K562 (cell line): ENCODE data around the gene MICU2. TPM values are rescaled to one million over a fixed set of nuclear protein-coding genes. Genes with fewer than 3 reads are reported as not detected.
A peak's percentile ranks its signal among the peaks of the same experiment; 100 is the strongest.

Experiments
- ATF7 ChIP-seq: fragments of 450-650 bp; IDR thresholded peaks from 2 replicates; pipeline ENCODE4 v1.7.1; 2014; ENCODE audit warnings: mild to moderate bottlenecking, moderate library complexity
- BRF1 ChIP-seq: IDR thresholded peaks from 3 replicates; pipeline ENCODE4 v1.6.1; 2011; ENCODE audit warnings: borderline replicate concordance, mild to moderate bottlenecking; ENCODE audit not compliant: insufficient read length; ENCODE audit errors: extremely low read depth
- BRF2 ChIP-seq: IDR thresholded peaks from 3 replicates; pipeline ENCODE4 v1.6.1; 2011; ENCODE audit warnings: borderline replicate concordance, mild to moderate bottlenecking; ENCODE audit not compliant: insufficient read length, insufficient read depth
- DACH1 ChIP-seq: fragments of 450-650 bp; IDR thresholded peaks from 2 replicates; pipeline ENCODE4 v1.6.1; 2018; ENCODE audit not compliant: partially characterized antibody
- ELK3 ChIP-seq: fragments of 450-650 bp; formaldehyde crosslinking; IDR thresholded peaks from 2 replicates; pipeline ENCODE4 v1.4.0; 2020; ENCODE audit warnings: mild to moderate bottlenecking
- FOXJ3 ChIP-seq: sonication (generic); formaldehyde crosslinking; IDR thresholded peaks from 2 replicates; pipeline ENCODE4 v1.4.0; 2020; ENCODE audit warnings: mild to moderate bottlenecking, missing genetic modification reagents
- GATA2 ChIP-seq: sonication (generic); formaldehyde crosslinking; IDR thresholded peaks from 2 replicates; pipeline ENCODE4 v1.4.0; 2020; ENCODE audit warnings: mild to moderate bottlenecking, missing genetic modification reagents
- HOXB6 ChIP-seq: fragments of 250-450 bp; sonication (Bioruptor Pico); IDR thresholded peaks from 2 replicates; pipeline ENCODE4 v1.5.1; 2022; ENCODE audit warnings: mild to moderate bottlenecking, borderline replicate concordance
- MAFK ChIP-seq: IDR thresholded peaks from 2 replicates; pipeline ENCODE4 v1.6.1; 2011; ENCODE audit warnings: low read length, improper control_type of control experiment
- RBFOX2 ChIP-seq: fragments of 200-400 bp; formaldehyde crosslinking; IDR thresholded peaks from 2 replicates; pipeline ENCODE4 v1.6.1; 2017; ENCODE audit warnings: low read depth, mild to moderate bottlenecking, low read length, moderate library complexity
- SNAPC5 ChIP-seq: fragments of 250-450 bp; sonication (Bioruptor Pico); IDR thresholded peaks from 2 replicates; pipeline ENCODE4 v1.8.0; 2021; ENCODE audit warnings: moderate library complexity, mild to moderate bottlenecking, inconsistent platforms
- ZBTB11 ChIP-seq, 3 experiments: fragments of 200-800 bp in 1 of 3; fragments of 250-450 bp in 1 of 3; fragments of 450-650 bp in 1 of 3; sonication (Bioruptor Pico) in 1 of 3; sonication (Bioruptor generic) in 1 of 3; formaldehyde crosslinking in 1 of 3; IDR thresholded peaks; 2 replicates each; pipeline versions ENCODE4 v1.6.1 to v1.8.0; 2016 to 2022; ENCODE audit warnings: mild to moderate bottlenecking in 2 of 3, missing genetic modification characterization in 2 of 3, missing compliant biosample characterization in 1 of 3, moderate library complexity in 1 of 3
- ZZZ3 ChIP-seq: fragments of 450-650 bp; IDR thresholded peaks from 2 replicates; pipeline ENCODE4 v1.6.1; 2016; ENCODE audit warnings: antibody characterized with exemption, mild to moderate bottlenecking, moderate library complexity
- polyA plus RNA-seq, 8 experiments: library from polyadenylated mRNA; depleted of rRNA in 4 of 8; stranded (reverse) in 5 of 8; unstranded in 3 of 8; fragments of >200 nt; fragmentation: Nextera tagmentation in 2 of 8; fragmentation: Illumina TruSeq in 1 of 8; extraction: Ambion mirVana in 2 of 8; extraction: Trizol in 1 of 8; gene quantifications; 2 replicates each; pipeline versions ENCODE4 v1.2.1 to v1.2.3, GENCODE V29; 2011 to 2014; ENCODE audit warnings: inconsistent platforms in 1 of 8, missing spikeins in 1 of 8
- total RNA-seq, 7 experiments: library from RNA; depleted of rRNA in 6 of 7; stranded (reverse); fragments of >200 nt in 6 of 7; fragmentation: Illumina TruSeq in 2 of 7; extraction: Trizol in 2 of 7; gene quantifications; 2 replicates each; pipeline versions ENCODE4 v1.2.1 to v1.2.3, GENCODE V29; 2011 to 2021; ENCODE audit warnings: low replicate concordance in 1 of 7
- TF ChIP-seq, protein P1 (sequence below): IDR thresholded peaks from 3 replicates; pipeline ENCODE4 v1.6.1; 2011; ENCODE audit warnings: borderline replicate concordance, mild to moderate bottlenecking, moderate library complexity; ENCODE audit not compliant: insufficient read length; ENCODE audit errors: extremely low read depth

The MICU2 gene
- total and polyA plus RNA-seq, 9 of the 15 experiments (the other 6 are each of a cell fraction or from before 2014, with no cell fraction given): 9.1 to 41.8 (median 33.4) TPM

- TF ChIP-seq BRF2: no peak
- no peak for TF ChIP-seq ZBTB11 (CRISPR knock-in tag; IDR thresholded peaks at IDR 0.05)
- TF ChIP-seq FOXJ3: no peak
- no peak for TF ChIP-seq ZZZ3
- 0 out of 2 replicates have a peak, but pooled peaks have one; percentile 19 for TF ChIP-seq ATF7
- TF ChIP-seq HOXB6 (CRISPR knock-in tag): no peak
- TF ChIP-seq ELK3 (CRISPR knock-in tag): no peak
- TF ChIP-seq, protein P1, sequence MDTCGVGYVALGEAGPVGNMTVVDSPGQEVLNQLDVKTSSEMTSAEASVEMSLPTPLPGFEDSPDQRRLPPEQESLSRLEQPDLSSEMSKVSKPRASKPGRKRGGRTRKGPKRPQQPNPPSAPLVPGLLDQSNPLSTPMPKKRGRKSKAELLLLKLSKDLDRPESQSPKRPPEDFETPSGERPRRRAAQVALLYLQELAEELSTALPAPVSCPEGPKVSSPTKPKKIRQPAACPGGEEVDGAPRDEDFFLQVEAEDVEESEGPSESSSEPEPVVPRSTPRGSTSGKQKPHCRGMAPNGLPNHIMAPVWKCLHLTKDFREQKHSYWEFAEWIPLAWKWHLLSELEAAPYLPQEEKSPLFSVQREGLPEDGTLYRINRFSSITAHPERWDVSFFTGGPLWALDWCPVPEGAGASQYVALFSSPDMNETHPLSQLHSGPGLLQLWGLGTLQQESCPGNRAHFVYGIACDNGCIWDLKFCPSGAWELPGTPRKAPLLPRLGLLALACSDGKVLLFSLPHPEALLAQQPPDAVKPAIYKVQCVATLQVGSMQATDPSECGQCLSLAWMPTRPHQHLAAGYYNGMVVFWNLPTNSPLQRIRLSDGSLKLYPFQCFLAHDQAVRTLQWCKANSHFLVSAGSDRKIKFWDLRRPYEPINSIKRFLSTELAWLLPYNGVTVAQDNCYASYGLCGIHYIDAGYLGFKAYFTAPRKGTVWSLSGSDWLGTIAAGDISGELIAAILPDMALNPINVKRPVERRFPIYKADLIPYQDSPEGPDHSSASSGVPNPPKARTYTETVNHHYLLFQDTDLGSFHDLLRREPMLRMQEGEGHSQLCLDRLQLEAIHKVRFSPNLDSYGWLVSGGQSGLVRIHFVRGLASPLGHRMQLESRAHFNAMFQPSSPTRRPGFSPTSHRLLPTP: no peak
- no peak for TF ChIP-seq SNAPC5
- TF ChIP-seq MAFK: peak; percentile 79
- TF ChIP-seq DACH1: peak; percentile 47
- no peak for TF ChIP-seq RBFOX2
- no peak for TF ChIP-seq GATA2 (CRISPR knock-in tag)
- no peak for TF ChIP-seq BRF1
Measured at GRCh38 chr13:21567714-21568113, 36.3 kb downstream of the MICU2 start (continued).
